ENCODE measurements around the gene USP19.

GRCh38 chr3:49108346-49108745 lies 12.3 kb downstream of the USP19 start:
- TF ChIP-seq, protein P1, sequence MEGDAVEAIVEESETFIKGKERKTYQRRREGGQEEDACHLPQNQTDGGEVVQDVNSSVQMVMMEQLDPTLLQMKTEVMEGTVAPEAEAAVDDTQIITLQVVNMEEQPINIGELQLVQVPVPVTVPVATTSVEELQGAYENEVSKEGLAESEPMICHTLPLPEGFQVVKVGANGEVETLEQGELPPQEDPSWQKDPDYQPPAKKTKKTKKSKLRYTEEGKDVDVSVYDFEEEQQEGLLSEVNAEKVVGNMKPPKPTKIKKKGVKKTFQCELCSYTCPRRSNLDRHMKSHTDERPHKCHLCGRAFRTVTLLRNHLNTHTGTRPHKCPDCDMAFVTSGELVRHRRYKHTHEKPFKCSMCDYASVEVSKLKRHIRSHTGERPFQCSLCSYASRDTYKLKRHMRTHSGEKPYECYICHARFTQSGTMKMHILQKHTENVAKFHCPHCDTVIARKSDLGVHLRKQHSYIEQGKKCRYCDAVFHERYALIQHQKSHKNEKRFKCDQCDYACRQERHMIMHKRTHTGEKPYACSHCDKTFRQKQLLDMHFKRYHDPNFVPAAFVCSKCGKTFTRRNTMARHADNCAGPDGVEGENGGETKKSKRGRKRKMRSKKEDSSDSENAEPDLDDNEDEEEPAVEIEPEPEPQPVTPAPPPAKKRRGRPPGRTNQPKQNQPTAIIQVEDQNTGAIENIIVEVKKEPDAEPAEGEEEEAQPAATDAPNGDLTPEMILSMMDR (IDR thresholded peaks at IDR 0.05), result no peak
- TF ChIP-seq POLR2A (IDR thresholded peaks at IDR 0.05), result no peak
